IPS-20b (cell line): ENCODE data around the gene CABLES1.

Experiments used
- H3K27ac ChIP-seq: one replicate; pipeline ENCODE4 v1.5.1; 2013; ENCODE audit warnings: low read length
- H3K27me3 ChIP-seq: 2 replicates; pipeline ENCODE4 v1.6.1; 2013; ENCODE audit warnings: mild to moderate bottlenecking, low read length, inconsistent platforms; ENCODE audit not compliant: insufficient read depth
- H3K36me3 ChIP-seq: 2 replicates; pipeline ENCODE4 v1.6.1; 2013; ENCODE audit warnings: low read depth, mild to moderate bottlenecking, inconsistent platforms, low read length, moderate library complexity; ENCODE audit not compliant: insufficient read depth
- H3K4me1 ChIP-seq: 2 replicates; pipeline ENCODE4 v1.6.1; 2013; ENCODE audit warnings: mild to moderate bottlenecking, control low read depth, inconsistent platforms, low read length, moderate library complexity; ENCODE audit not compliant: insufficient read depth
- H3K4me3 ChIP-seq: 2 replicates; pipeline ENCODE4 v1.5.1; 2013; ENCODE audit warnings: mild to moderate bottlenecking, low read length, inconsistent platforms
- H3K9ac ChIP-seq: 2 replicates; pipeline ENCODE4 v1.6.1; 2013; ENCODE audit warnings: low read depth, mild to moderate bottlenecking, inconsistent platforms, low read length, moderate library complexity
- H3K9me3 ChIP-seq: 2 replicates; pipeline ENCODE4 v1.6.1; 2013; ENCODE audit warnings: mild to moderate bottlenecking, low read depth, low read length, inconsistent platforms; ENCODE audit not compliant: insufficient read depth

Gene CABLES1

GRCh38 chr18:23162473-23162872, 27.2 kb downstream of the CABLES1 start:
- Histone ChIP-seq H3K36me3 (no peaks in the 10 kb centered on the region), H3K4me3 (no peak overlapping the region)

DNA sequence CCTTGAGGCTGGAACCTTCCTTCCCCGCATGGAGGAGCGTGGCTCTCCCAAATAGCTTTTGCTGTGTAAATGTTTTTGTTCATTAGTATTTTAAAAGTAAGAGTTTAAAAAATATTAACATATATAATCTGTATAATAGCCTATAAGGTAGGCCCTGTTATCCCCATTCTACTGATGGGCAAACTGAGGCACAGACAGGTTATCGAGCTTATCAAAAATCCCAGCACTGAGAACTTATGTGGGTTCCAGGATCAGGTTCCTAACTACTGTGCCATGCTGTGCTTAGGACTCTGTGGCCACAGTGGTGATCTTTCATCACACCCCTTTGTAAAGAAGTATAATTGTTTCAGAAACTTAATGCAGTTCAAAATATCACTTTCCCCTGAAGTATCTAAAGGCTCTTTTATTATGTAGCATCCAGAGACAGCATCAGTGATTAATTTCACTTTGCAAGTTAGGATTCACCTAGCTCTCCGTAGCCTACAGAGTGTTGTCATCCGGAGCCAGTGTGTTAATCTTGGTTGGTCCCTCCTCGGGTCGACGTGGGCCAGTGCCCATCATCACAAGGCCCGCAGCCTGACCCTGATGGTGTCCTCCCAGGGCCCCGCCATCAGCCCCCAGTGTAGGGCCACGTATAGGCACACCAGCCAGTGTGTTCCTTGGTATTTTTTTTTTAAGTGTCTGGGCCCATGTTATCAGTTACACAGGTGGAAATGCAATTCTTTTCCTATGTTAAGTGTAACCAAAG, 28.7 kb downstream of the CABLES1 start:
- H3K27me3 ChIP-seq: no peaks in the 10 kb centered on the region
- H3K9ac ChIP-seq: no peak overlapping the region
- H3K4me3 ChIP-seq: no peak overlapping the region
- no peaks in the 10 kb centered on the region for H3K9me3 ChIP-seq
- no peaks in the 10 kb centered on the region for H3K36me3 ChIP-seq
- H3K4me1 ChIP-seq: peaks cover 26% of the 10 kb centered on the region
- H3K27ac ChIP-seq: no peak overlapping the region

More at GRCh38 chr18:23162473-23162872, 27.2 kb downstream of the CABLES1 start:
- H3K9ac ChIP-seq: no peak overlapping the region
- no peaks in the 10 kb centered on the region for H3K27me3 ChIP-seq
- no peaks in the 10 kb centered on the region for H3K9me3 ChIP-seq
- peaks cover 12% of the 10 kb centered on the region for H3K4me1 ChIP-seq
- no peak overlapping the region for H3K27ac ChIP-seq

DNA sequence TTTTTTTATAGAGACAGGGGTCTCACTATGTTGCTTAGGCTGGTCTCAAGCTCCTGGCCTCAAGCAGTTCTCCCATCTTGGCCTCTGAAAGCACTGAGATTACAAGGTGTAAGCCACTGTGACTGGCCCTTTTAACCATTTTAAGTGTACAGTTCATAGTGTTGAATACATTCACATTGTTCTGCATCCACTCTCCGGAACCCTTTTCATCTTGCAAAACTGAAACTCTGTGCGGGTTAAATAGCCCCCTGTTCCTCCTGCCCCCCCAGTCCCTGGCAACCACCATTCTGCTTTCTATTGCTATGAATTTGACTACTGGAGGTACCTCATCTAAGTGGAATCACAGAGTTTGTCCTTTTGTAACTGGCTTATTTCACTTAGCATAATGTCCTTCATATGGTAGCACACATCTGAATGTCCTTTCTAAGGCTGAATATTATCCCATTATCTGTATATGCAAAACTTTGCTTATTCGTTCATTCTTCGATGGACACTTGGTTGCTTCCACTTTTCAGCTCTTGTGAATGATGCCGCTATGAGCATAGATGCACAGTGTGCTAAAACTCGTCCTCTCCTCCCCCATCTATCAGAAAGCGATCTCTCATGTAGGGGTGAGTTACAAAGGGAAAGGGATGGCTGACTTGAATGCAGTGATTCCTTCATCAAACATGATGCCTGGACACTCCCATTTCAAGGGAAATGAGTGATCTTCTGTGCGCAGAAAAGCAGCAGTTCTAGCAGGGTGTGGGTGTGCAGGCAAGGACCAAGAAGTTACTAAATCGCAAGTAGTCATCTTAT, 30.2 kb downstream of the CABLES1 start:
- Histone ChIP-seq H3K36me3 (no peaks in the 10 kb centered on the region), H3K9me3 (no peaks in the 10 kb centered on the region), H3K4me1 (peaks cover 38% of the 10 kb centered on the region), H3K27ac (no peak overlapping the region), H3K4me3 (no peak overlapping the region), H3K9ac (no peak overlapping the region), H3K27me3 (no peaks in the 10 kb centered on the region)

DNA sequence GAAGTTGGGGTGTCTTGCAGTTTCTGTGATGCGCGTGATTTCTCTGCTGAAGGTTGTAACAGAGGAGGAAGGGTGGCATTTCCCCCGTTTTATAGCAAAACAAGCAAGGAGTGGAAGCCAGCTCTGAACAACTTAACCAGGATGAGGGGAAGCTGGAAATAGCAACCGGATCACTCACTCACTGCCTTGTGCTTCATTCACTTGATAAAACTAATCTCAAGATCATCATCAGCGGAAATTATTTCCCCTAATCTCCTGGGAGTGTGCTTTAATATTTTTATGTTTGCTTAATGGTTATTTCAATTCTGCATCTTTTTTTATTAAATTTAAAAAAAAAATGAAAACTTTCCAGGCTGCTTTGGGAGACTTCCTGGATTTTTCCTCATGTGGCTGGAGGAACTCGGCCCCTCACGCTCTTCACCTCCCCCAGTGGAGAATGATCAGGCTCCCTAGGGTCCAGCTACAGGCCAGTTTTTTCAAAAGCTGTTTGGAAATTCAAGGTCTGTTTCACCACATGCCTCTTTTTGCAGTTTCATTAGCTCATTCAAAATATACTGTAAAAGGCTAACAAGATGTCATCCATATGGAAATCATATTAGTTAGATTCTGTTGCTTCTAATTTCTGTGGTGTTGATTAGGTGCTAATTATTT, 31.7 kb downstream of the CABLES1 start:
- Histone ChIP-seq H3K4me3 (peak overlapping the region; percentile 22; the same call in 1 of the 2 replicates), H3K27ac (no peak overlapping the region), H3K36me3 (no peaks in the 10 kb centered on the region), H3K27me3 (no peaks in the 10 kb centered on the region), H3K9ac (peak overlapping the region; percentile 56; the same call in 1 of the 2 replicates), H3K4me1 (peaks cover 42% of the 10 kb centered on the region), H3K9me3 (no peaks in the 10 kb centered on the region)

DNA sequence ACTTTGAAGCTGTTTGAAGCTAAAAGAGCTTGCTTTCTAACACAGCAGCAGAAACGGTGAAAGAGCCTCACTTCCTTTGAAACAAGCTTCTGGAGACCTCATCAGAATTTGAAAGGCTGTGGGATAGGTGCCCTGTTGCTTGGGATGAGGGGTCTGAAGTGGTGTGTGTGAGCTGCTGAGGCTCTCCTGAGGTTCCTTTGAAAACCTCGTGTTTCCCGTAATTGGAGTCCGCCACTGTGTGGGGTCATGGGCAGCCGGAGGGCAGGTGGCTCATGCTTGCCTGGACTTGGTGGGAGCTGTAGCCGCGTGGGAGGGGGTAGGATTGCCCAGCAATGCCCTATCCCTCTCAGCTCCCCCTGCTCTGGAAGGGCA, 34.4 kb downstream of the CABLES1 start:
- H3K9me3 ChIP-seq: no peaks in the 10 kb centered on the region
- no peaks in the 10 kb centered on the region for H3K27me3 ChIP-seq
- peak overlapping the region; percentile 81 for H3K9ac ChIP-seq
- H3K27ac ChIP-seq: peak overlapping the region; percentile 99
- H3K4me1 ChIP-seq: peaks cover 50% of the 10 kb centered on the region
- H3K4me3 ChIP-seq: peak overlapping the region; percentile 64
- no peaks in the 10 kb centered on the region for H3K36me3 ChIP-seq

- Histone ChIP-seq H3K27me3 (no peaks in the 10 kb centered on the region), H3K4me3 (peak overlapping the region; percentile 37; the same call in 1 of the 2 replicates), H3K4me1 (peaks cover 50% of the 10 kb centered on the region), H3K9me3 (no peaks in the 10 kb centered on the region), H3K36me3 (no peaks in the 10 kb centered on the region), H3K9ac (peak overlapping the region; percentile 81; the same call in 1 of the 2 replicates), H3K27ac (peak overlapping the region; percentile 99)
Observed at GRCh38 chr18:23170137-23170536, 34.9 kb downstream of the CABLES1 start.

- no peaks in the 10 kb centered on the region for H3K27me3 ChIP-seq
- no peak overlapping the region for H3K9ac ChIP-seq
- H3K4me3 ChIP-seq: no peak overlapping the region
- H3K4me1 ChIP-seq: peaks cover 46% of the 10 kb centered on the region
- no peak overlapping the region for H3K27ac ChIP-seq
- no peaks in the 10 kb centered on the region for H3K36me3 ChIP-seq
- no peaks in the 10 kb centered on the region for H3K9me3 ChIP-seq
Observed at GRCh38 chr18:23171581-23172156, 36.4 kb downstream of the CABLES1 start.

DNA sequence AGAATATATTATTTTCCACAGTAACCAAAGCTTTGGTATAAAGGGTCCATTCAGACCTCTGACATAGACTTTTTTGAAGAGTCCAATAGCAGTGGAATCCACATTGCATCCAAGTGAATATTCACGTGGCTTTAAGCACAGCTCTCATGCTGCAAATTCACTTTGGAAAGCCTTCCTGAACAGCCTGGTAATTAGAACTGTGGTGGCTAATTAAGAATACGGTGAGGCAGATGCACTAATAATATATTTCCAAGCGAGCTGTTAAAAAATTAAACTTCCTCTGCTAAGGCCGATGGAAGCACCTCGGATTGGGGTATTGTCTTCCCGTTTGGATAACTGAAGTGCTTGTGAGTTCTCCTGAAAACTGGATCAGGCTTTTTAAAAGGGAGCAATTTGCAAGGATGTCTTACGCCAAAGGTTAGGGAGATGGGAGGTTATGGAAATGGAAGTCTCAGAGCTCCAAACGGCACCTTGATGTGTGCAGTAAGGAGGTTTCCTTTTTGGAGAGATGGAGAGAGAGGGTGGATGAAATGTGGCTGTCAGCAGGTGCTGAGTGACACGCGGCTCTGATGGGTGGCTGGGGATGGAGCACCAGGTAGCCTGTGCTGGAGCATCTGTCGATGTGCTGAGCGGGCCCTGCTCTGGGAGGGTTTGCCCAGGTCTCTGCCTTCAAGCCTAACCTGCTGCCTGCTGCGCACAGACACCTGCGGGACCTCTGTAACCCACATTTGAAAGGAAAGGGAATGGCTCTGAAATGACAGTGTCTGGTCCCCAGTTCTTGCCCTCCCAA, 37.5 kb downstream of the CABLES1 start:
- Histone ChIP-seq H3K9me3 (no peaks in the 10 kb centered on the region), H3K4me1 (peaks cover 37% of the 10 kb centered on the region), H3K27me3 (no peaks in the 10 kb centered on the region), H3K27ac (no peak overlapping the region), H3K9ac (no peak overlapping the region), H3K36me3 (no peaks in the 10 kb centered on the region), H3K4me3 (no peak overlapping the region)

GRCh38 chr18:23173912-23174311, 38.6 kb downstream of the CABLES1 start:
- Histone ChIP-seq H3K9ac (no peak overlapping the region), H3K4me3 (no peak overlapping the region), H3K36me3 (no peaks in the 10 kb centered on the region), H3K27ac (no peak overlapping the region), H3K4me1 (peaks cover 28% of the 10 kb centered on the region), H3K9me3 (no peaks in the 10 kb centered on the region), H3K27me3 (no peaks in the 10 kb centered on the region)

GRCh38 chr18:23176701-23177432, 41.6 kb downstream of the CABLES1 start:
- H3K9me3 ChIP-seq: no peaks in the 10 kb centered on the region
- H3K27ac ChIP-seq: no peak overlapping the region
- no peak overlapping the region for H3K4me3 ChIP-seq
- H3K4me1 ChIP-seq: peaks cover 14% of the 10 kb centered on the region; the same call in 1 of the 2 replicates
- H3K27me3 ChIP-seq: no peaks in the 10 kb centered on the region
- 0 out of 2 replicates have a peak, but pooled peaks cover under 1% of the 10 kb centered on the region for H3K36me3 ChIP-seq
- H3K9ac ChIP-seq: no peak overlapping the region
